ENCODE results near the gene HSD17B8.
"Not testable (repeated sequence)": the region's sequence is repeated elsewhere in the genome, so short reads cannot be mapped to it uniquely, and the experiment has no call there.

The HSD17B8 gene

GRCh38 chr6:33217246-33217645 lies 12.8 kb downstream of the HSD17B8 start:
- no peak for TF ChIP-seq CTCF (IDR thresholded peaks at IDR 0.05)
- Histone ChIP-seq H3K36me3 (no peaks in the 10 kb centered on the region), H3K27me3 (peaks cover 0 to 19% of the 10 kb centered on the region in 2 donors), H3K4me3 (no peak overlapping the region), H3K4me1 (peaks cover 0 to 19% (median 14%) of the 10 kb centered on the region in 4 donors), H3K9me3 (no peaks in the 10 kb centered on the region), H3K27ac (no peak overlapping the region)
- no peak for DNase-seq
- intact Hi-C loops (cut with DNase I; ENCODE audit: low total_unique reads) = no loop called here

- intact Hi-C loops (cut with DNase I; ENCODE audit: low total_unique reads) = no loop called here
Measured at GRCh38 chr6:33217681-33218080, 13.2 kb downstream of the HSD17B8 start.

GRCh38 chr6:33226503-33227120 lies 22.2 kb downstream of the HSD17B8 start:
- H3K27ac ChIP-seq; H3K9me3 ChIP-seq; H3K4me1 ChIP-seq; intact Hi-C loops (cut with DNase I; ENCODE audit: low total_unique reads); H3K36me3 ChIP-seq; H3K4me3 ChIP-seq: not testable (repeated sequence)
- DNase-seq = peak in 1 of 2 donors; percentile 12
- peaks cover 0 to 35% of the 10 kb centered on the region in 2 donors for H3K27me3 ChIP-seq

More at GRCh38 chr6:33217681-33218080, 13.2 kb downstream of the HSD17B8 start:
- peaks cover 0 to 15% (median 12%) of the 10 kb centered on the region in 4 donors for H3K4me1 ChIP-seq
- H3K9me3 ChIP-seq = no peaks in the 10 kb centered on the region
- DNase-seq = peak in 1 of 2 donors; percentile 23
- no peak overlapping the region for H3K27ac ChIP-seq
- no peaks in the 10 kb centered on the region for H3K36me3 ChIP-seq
- H3K27me3 ChIP-seq = peaks cover 0 to 19% of the 10 kb centered on the region in 2 donors
- H3K4me3 ChIP-seq = no peak overlapping the region
- no peak for TF ChIP-seq CTCF (IDR thresholded peaks at IDR 0.05)

- peaks cover 0 to 52% of the 10 kb centered on the region in 2 donors for H3K27me3 ChIP-seq
- no peak for TF ChIP-seq CTCF (IDR thresholded peaks at IDR 0.05)
- no peaks in the 10 kb centered on the region for H3K4me1 ChIP-seq
- no peak overlapping the region for H3K27ac ChIP-seq
- H3K36me3 ChIP-seq = no peaks in the 10 kb centered on the region
- H3K9me3 ChIP-seq = no peaks in the 10 kb centered on the region
- intact Hi-C loops (cut with DNase I; ENCODE audit: low total_unique reads) = no loop called here
- H3K4me3 ChIP-seq = no peak overlapping the region
- DNase-seq = peak in 1 of 2 donors; percentile 27
Measured at GRCh38 chr6:33235221-33235634, 30.8 kb downstream of the HSD17B8 start.

GRCh38 chr6:33236328-33236727 lies 31.9 kb downstream of the HSD17B8 start:
- no peak for TF ChIP-seq CTCF (IDR thresholded peaks at IDR 0.05)
- peaks cover 0 to 54% of the 10 kb centered on the region in 2 donors for H3K27me3 ChIP-seq
- H3K4me3 ChIP-seq = no peak overlapping the region
- H3K27ac ChIP-seq = no peak overlapping the region
- intact Hi-C loops (cut with DNase I; ENCODE audit: low total_unique reads) = no loop called here
- no peaks in the 10 kb centered on the region for H3K36me3 ChIP-seq
- H3K9me3 ChIP-seq = no peaks in the 10 kb centered on the region
- no peak for DNase-seq
- no peaks in the 10 kb centered on the region for H3K4me1 ChIP-seq

- no peak overlapping the region for H3K27ac ChIP-seq
- TF ChIP-seq CTCF (IDR thresholded peaks at IDR 0.05) = no peak
- H3K4me3 ChIP-seq = no peak overlapping the region
- no peaks in the 10 kb centered on the region for H3K4me1 ChIP-seq
- H3K36me3 ChIP-seq = no peaks in the 10 kb centered on the region
- H3K9me3 ChIP-seq = no peaks in the 10 kb centered on the region
- peaks cover 0 to 54% of the 10 kb centered on the region in 2 donors for H3K27me3 ChIP-seq
- intact Hi-C loops (cut with DNase I; ENCODE audit: low total_unique reads) = no loop called here
- DNase-seq = peak in 1 of 2 donors; percentile 31
Measured at GRCh38 chr6:33236852-33237251, 32.4 kb downstream of the HSD17B8 start.

All from tibial artery (tissue), 4 donors.